ENCODE data around the gene CTNND2.
"Not testable (repeated sequence)": the region's sequence is repeated elsewhere in the genome, so short reads cannot be mapped to it uniquely, and the experiment has no call there.

CTNND2 gene

GRCh38 chr5:11027660-11028059 is 876.6 kb downstream of the CTNND2 start:
- Histone ChIP-seq H3K9me3 (ENCODE audit: control insufficient read depth, low read length) (peaks cover 9% of the 10 kb centered on the region), H3K4me3 (ENCODE audit: extremely low read depth, insufficient read depth, low read length, poor library complexity, severe bottlenecking) (no peak overlapping the region), H3K4me1 (ENCODE audit: control insufficient read depth, insufficient read depth, low read length, poor library complexity, severe bottlenecking) (no peaks in the 10 kb centered on the region), H3K27ac (ENCODE audit: low read depth, low read length, severe bottlenecking) (no peak overlapping the region), H3K36me3 (ENCODE audit: control insufficient read depth, insufficient read depth, low read length) (no peaks in the 10 kb centered on the region)
- 82 to 90% methylated on average over 2 to 4 of the region's 5 CpGs for WGBS, 2 experiments (ENCODE audit: insufficient coverage in 2 of 2)

GRCh38 chr5:11026543-11026942 is 877.7 kb downstream of the CTNND2 start:
- peaks cover 9% of the 10 kb centered on the region for H3K9me3 ChIP-seq (ENCODE audit: control insufficient read depth, low read length)
- H3K27ac ChIP-seq (ENCODE audit: low read depth, low read length, severe bottlenecking): no peak overlapping the region
- H3K4me3 ChIP-seq (ENCODE audit: extremely low read depth, insufficient read depth, low read length, poor library complexity, severe bottlenecking): no peak overlapping the region
- no peaks in the 10 kb centered on the region for H3K4me1 ChIP-seq (ENCODE audit: control insufficient read depth, insufficient read depth, low read length, poor library complexity, severe bottlenecking)
- no peaks in the 10 kb centered on the region for H3K36me3 ChIP-seq (ENCODE audit: control insufficient read depth, insufficient read depth, low read length)
- WGBS, 2 experiments (ENCODE audit: insufficient coverage in 2 of 2): no CpG with 5 or more reads among the region's 2 CpGs

GRCh38 chr5:11023945-11024344 is 880.3 kb downstream of the CTNND2 start:
- Histone ChIP-seq H3K36me3 (ENCODE audit: control insufficient read depth, insufficient read depth, low read length) (no peaks in the 10 kb centered on the region), H3K27ac (ENCODE audit: low read depth, low read length, severe bottlenecking) (no peak overlapping the region), H3K4me3 (ENCODE audit: extremely low read depth, insufficient read depth, low read length, poor library complexity, severe bottlenecking) (no peak overlapping the region), H3K9me3 (ENCODE audit: control insufficient read depth, low read length) (no peaks in the 10 kb centered on the region), H3K4me1 (ENCODE audit: control insufficient read depth, insufficient read depth, low read length, poor library complexity, severe bottlenecking) (no peaks in the 10 kb centered on the region)
- no CpG with 5 or more reads among the region's 1 CpG for WGBS, 2 experiments (ENCODE audit: insufficient coverage in 2 of 2)

DNA sequence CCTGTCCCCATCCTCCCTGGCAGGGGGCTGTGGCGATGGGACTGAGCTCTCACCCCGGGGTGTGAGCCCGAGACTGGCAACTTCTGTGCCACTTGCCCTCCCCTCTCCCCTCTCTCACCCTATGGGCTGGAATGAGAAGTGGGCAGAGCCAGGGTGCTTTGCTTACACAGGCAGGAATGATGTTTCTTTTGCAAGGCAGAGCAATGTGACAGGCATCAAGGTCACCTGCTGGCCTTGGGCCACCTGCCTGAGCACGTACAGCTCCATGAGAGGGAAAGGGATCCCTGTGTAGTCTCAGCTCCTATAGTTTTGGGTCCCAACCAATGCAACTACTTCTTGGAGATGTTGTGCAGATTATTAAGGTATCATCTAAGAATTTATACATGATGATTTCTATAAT is 890.5 kb downstream of the CTNND2 start:
- no peaks in the 10 kb centered on the region for H3K4me1 ChIP-seq (ENCODE audit: control insufficient read depth, insufficient read depth, low read length, poor library complexity, severe bottlenecking)
- H3K4me3 ChIP-seq (ENCODE audit: extremely low read depth, insufficient read depth, low read length, poor library complexity, severe bottlenecking): no peak overlapping the region
- no peak overlapping the region for H3K27ac ChIP-seq (ENCODE audit: low read depth, low read length, severe bottlenecking)
- H3K9me3 ChIP-seq (ENCODE audit: control insufficient read depth, low read length): no peaks in the 10 kb centered on the region
- WGBS, 2 experiments (ENCODE audit: insufficient coverage in 2 of 2): no CpG with 5 or more reads among the region's 4 CpGs
- H3K36me3 ChIP-seq (ENCODE audit: control insufficient read depth, insufficient read depth, low read length): no peaks in the 10 kb centered on the region

DNA sequence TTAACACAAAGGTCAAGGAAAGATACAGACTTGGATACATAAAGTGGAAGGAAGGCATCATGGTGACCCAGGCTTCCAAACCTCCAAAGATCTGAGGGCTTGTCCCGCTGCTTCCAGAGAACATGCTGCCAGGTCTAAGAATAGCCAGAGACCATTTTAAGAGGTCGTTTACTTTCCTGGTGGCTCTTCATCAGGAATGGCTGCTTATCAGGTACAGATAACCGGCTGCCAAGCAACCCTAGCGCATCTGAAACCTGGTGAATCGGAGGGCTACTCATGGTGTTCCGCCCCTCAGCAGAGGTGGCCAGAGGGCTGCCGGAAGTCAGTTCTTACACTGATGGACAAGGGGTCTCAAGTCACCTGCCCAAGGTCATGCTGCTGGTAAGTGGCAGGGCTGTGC is 892.0 kb downstream of the CTNND2 start:
- no peaks in the 10 kb centered on the region for H3K9me3 ChIP-seq (ENCODE audit: control insufficient read depth, low read length)
- WGBS, 2 experiments (ENCODE audit: insufficient coverage in 2 of 2): 71 to 89% methylated on average over 7 of the region's 7 CpGs
- H3K27ac ChIP-seq (ENCODE audit: low read depth, low read length, severe bottlenecking): no peak overlapping the region
- no peak overlapping the region for H3K4me3 ChIP-seq (ENCODE audit: extremely low read depth, insufficient read depth, low read length, poor library complexity, severe bottlenecking)
- no peaks in the 10 kb centered on the region for H3K36me3 ChIP-seq (ENCODE audit: control insufficient read depth, insufficient read depth, low read length)
- H3K4me1 ChIP-seq (ENCODE audit: control insufficient read depth, insufficient read depth, low read length, poor library complexity, severe bottlenecking): no peaks in the 10 kb centered on the region

DNA sequence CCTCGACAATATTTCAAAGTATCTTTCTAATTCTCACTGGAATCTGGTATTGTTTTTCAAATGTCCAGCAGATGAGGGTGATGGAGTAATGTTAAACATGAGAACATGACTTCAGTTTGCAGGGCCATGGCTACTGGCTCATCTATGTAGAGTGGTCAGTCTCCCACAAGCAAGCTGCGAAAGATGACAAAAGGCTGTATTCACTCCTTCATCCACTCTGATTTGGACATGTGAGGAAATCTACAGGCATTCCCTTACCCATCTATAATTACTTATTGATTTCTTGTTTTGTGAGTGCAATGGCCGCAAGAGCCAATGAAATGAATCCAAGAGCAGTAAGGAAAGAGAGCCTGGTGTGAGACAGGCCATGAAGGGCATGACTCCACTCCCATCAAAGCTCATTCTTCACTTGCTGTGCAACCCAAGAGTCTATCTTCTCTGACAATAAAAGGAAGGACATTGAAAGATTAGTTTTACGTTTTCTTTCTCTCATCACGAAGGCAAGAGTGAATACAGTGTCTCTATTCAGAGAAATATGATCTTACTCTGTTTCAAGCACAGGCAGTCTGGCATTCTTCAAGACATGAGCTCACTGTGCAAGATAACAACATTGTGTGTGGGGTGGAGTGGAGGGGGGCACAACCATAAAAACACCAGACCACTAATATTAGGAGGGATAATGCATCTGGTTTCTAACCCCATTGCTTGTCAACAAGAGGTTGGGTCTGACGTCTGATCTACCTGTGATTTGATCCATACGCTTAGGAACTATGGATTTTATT is 893.6 kb downstream of the CTNND2 start:
- H3K36me3 ChIP-seq (ENCODE audit: control insufficient read depth, insufficient read depth, low read length): no peaks in the 10 kb centered on the region
- no peaks in the 10 kb centered on the region for H3K9me3 ChIP-seq (ENCODE audit: control insufficient read depth, low read length)
- WGBS, 2 experiments (ENCODE audit: insufficient coverage in 2 of 2): 93% methylated on average over 2 of the region's 7 CpGs; no CpG with 5 or more reads in 1 of the 2 experiments
- H3K27ac ChIP-seq (ENCODE audit: low read depth, low read length, severe bottlenecking): peak overlapping the region; percentile 62
- H3K4me1 ChIP-seq (ENCODE audit: control insufficient read depth, insufficient read depth, low read length, poor library complexity, severe bottlenecking): no peaks in the 10 kb centered on the region
- H3K4me3 ChIP-seq (ENCODE audit: extremely low read depth, insufficient read depth, low read length, poor library complexity, severe bottlenecking): no peak overlapping the region

DNA sequence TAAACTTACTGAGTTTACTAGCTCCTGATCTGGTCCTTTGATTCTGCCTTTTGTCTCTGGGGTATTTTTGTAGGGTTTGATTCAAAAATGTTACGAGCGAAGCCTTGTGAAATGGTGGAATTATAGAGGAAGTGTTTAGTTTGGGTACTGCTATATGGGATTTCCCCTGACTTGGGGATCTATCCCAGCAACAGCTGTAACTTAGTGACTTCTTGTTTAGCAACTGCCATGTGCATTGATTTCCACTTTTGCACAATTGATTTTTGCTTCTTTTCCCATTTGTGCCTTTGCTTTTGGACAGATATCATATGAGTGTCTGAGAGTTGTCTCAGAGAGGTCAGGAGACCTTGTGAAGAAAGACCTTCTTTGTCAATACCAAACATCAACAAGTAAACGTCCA is 894.7 kb downstream of the CTNND2 start:
- no peaks in the 10 kb centered on the region for H3K36me3 ChIP-seq (ENCODE audit: control insufficient read depth, insufficient read depth, low read length)
- H3K4me3 ChIP-seq (ENCODE audit: extremely low read depth, insufficient read depth, low read length, poor library complexity, severe bottlenecking): no peak overlapping the region
- H3K9me3 ChIP-seq (ENCODE audit: control insufficient read depth, low read length): no peaks in the 10 kb centered on the region
- 70 to 100% methylated on average over 1 to 2 of the region's 3 CpGs for WGBS, 2 experiments (ENCODE audit: insufficient coverage in 2 of 2)
- no peaks in the 10 kb centered on the region for H3K4me1 ChIP-seq (ENCODE audit: control insufficient read depth, insufficient read depth, low read length, poor library complexity, severe bottlenecking)
- no peak overlapping the region for H3K27ac ChIP-seq (ENCODE audit: low read depth, low read length, severe bottlenecking)

DNA sequence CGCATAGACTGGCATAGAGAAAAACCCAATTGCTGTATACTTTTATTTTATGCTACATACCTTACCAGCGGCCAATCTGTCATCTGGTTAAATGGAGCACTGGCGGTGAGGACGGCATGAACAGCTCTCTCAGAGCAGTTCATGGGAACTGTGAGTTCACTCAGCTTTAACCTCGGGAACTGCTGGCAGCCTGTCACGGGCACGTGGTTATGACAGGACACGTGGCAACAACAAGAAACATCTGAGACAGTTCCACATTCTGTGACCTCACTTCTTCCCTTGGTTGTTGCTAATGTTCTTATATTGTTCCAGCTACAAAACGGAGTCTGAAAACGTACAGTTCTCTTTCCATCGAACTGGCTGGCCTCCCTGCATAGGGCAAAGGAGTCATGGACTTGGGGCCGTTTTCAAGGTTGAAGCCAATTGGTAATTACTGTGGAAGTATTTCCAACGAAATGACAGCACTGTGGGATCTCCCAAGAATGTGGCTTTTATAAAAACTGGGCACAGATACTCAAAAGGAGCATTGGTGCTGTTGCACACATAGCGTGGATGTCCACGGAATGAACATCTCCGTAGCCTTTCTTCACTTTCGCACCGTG is 896.9 kb downstream of the CTNND2 start:
- H3K27ac ChIP-seq (ENCODE audit: low read depth, low read length, severe bottlenecking): no peak overlapping the region
- no peaks in the 10 kb centered on the region for H3K9me3 ChIP-seq (ENCODE audit: control insufficient read depth, low read length)
- no peaks in the 10 kb centered on the region for H3K36me3 ChIP-seq (ENCODE audit: control insufficient read depth, insufficient read depth, low read length)
- WGBS, 2 experiments (ENCODE audit: insufficient coverage in 2 of 2): 91 to 94% methylated on average over 12 to 14 of the region's 18 CpGs
- no peak overlapping the region for H3K4me3 ChIP-seq (ENCODE audit: extremely low read depth, insufficient read depth, low read length, poor library complexity, severe bottlenecking)
- H3K4me1 ChIP-seq (ENCODE audit: control insufficient read depth, insufficient read depth, low read length, poor library complexity, severe bottlenecking): no peaks in the 10 kb centered on the region

DNA sequence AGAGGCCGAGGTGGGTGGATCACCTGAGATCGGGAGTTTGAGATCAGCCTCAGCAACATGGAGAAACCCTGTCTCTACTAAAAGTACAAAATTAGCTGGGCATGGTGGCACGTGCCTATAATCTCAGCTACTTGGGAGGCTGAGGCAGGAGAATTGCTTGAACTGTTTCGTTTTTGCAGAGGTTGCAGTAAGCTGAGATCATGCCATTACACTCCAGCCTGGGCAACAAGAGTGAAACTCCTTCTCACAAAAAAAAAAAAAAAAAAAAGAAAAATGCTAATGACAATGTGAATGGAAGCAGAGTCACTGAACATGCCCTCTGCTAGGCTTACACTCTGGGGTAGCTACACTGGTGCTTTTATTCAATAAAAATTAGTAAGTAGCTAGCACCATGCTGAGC is 899.7 kb downstream of the CTNND2 start:
- not testable (repeated sequence) for H3K36me3 ChIP-seq (ENCODE audit: control insufficient read depth, insufficient read depth, low read length); H3K4me3 ChIP-seq (ENCODE audit: extremely low read depth, insufficient read depth, low read length, poor library complexity, severe bottlenecking); H3K27ac ChIP-seq (ENCODE audit: low read depth, low read length, severe bottlenecking); H3K4me1 ChIP-seq (ENCODE audit: control insufficient read depth, insufficient read depth, low read length, poor library complexity, severe bottlenecking); H3K9me3 ChIP-seq (ENCODE audit: control insufficient read depth, low read length)
- 93 to 95% methylated on average over 2 to 3 of the region's 4 CpGs for WGBS, 2 experiments (ENCODE audit: insufficient coverage in 2 of 2)

GRCh38 chr5:11000515-11001353 is 903.5 kb downstream of the CTNND2 start:
- no peak overlapping the region for H3K4me3 ChIP-seq (ENCODE audit: extremely low read depth, insufficient read depth, low read length, poor library complexity, severe bottlenecking)
- no peaks in the 10 kb centered on the region for H3K9me3 ChIP-seq (ENCODE audit: control insufficient read depth, low read length)
- no peak overlapping the region for H3K27ac ChIP-seq (ENCODE audit: low read depth, low read length, severe bottlenecking)
- 75 to 80% methylated on average over 1 to 2 of the region's 2 CpGs for WGBS, 2 experiments (ENCODE audit: insufficient coverage in 2 of 2)
- no peaks in the 10 kb centered on the region for H3K36me3 ChIP-seq (ENCODE audit: control insufficient read depth, insufficient read depth, low read length)
- H3K4me1 ChIP-seq (ENCODE audit: control insufficient read depth, insufficient read depth, low read length, poor library complexity, severe bottlenecking): peaks cover 5% of the 10 kb centered on the region

All from mesodermal cell (in vitro differentiated cells).